IPS DF 19.7 (cell line): ENCODE data around the gene IFI30.
"Not testable (repeated sequence)": the region's sequence is repeated elsewhere in the genome, so short reads cannot be mapped to it uniquely, and the experiment has no call there.

Experiments used
- DNase-seq: peaks from one replicate; pipeline ENCODE4 v3.0.0-alpha.2; 2013; ENCODE audit warnings: low read depth, low spot score

Gene IFI30

GRCh38 chr19:18152817-18153555, 20.6 kb upstream of the IFI30 start, which contains the start of gene PIK3R2:
Gene PIK3R2 (plus strand): TSS chr19:18153163. CDS start chr19:18155880, 2,717 bp downstream.
- peak; percentile 88 for DNase-seq

GRCh38 chr19:18153556-18154134, 20.0 kb upstream of the IFI30 start:
- DNase-seq = no peak

GRCh38 chr19:18155095-18156087, 18.2 kb upstream of the IFI30 start:
- DNase-seq = no peak

- DNase-seq = no peak
These were observed 17.3 kb upstream of the IFI30 start for GRCh38 chr19:18156268-18156667.

GRCh38 chr19:18156841-18157464, 16.7 kb upstream of the IFI30 start:
- no peak for DNase-seq

GRCh38 chr19:18157465-18158063, 16.0 kb upstream of the IFI30 start:
- DNase-seq = no peak

- no peak for DNase-seq
These were observed 15.1 kb upstream of the IFI30 start for GRCh38 chr19:18158467-18158866.

GRCh38 chr19:18159059-18159616, 14.5 kb upstream of the IFI30 start:
- not testable (repeated sequence) for DNase-seq

GRCh38 chr19:18159810-18160209, 13.8 kb upstream of the IFI30 start:
- no peak for DNase-seq

GRCh38 chr19:18160493-18160970, 13.1 kb upstream of the IFI30 start:
- no peak for DNase-seq

- DNase-seq = no peak
These were observed 12.5 kb upstream of the IFI30 start for GRCh38 chr19:18160971-18161635.

- DNase-seq = no peak
These were observed 12.0 kb upstream of the IFI30 start for GRCh38 chr19:18161636-18162002.

GRCh38 chr19:18164072-18164471, 9.5 kb upstream of the IFI30 start:
- DNase-seq = no peak

GRCh38 chr19:18165794-18166544, 7.6 kb upstream of the IFI30 start:
- no peak for DNase-seq

GRCh38 chr19:18167011-18167410, 6.6 kb upstream of the IFI30 start:
- no peak for DNase-seq

GRCh38 chr19:18167975-18168645, 5.5 kb upstream of the IFI30 start:
- no peak for DNase-seq

GRCh38 chr19:18168673-18169381, 4.8 kb upstream of the IFI30 start:
- DNase-seq = no peak

GRCh38 chr19:18170714-18171255, 2.8 kb upstream of the IFI30 start:
- no peak for DNase-seq
